HCT116 (cell line): ENCODE measurements around the gene IYD. TPM values are rescaled to one million over a fixed set of nuclear protein-coding genes. Genes with fewer than 3 reads are reported as not detected.

Source experiments
- ATAC-seq: fragments of 200-7000 bp; cut with Tn5 transposase; 2 replicates; pipeline ENCODE4 v1.9.1; 2020; ENCODE audit warnings: mild to moderate bottlenecking, moderate library complexity
- BruUV-seq: library from RNA; stranded (reverse); fragments of 400-500 nt; replicated peaks from 2 replicates; lab custom pipeline; 2021; lab: Mats Ljungman, UMichigan
- CTCF ChIA-PET: fragments of 300-600 bp; sonication (Branson Sonifier 250); formaldehyde crosslinking; loops from one replicate; lab custom pipeline; 2021; ENCODE audit warnings: antibody characterized with exemption; lab: Charles Lee
- POLR2A ChIA-PET: fragments of 300-600, 350-600 bp; sonication (Branson Sonifier 250); formaldehyde crosslinking; loops from one replicate; lab custom pipeline; 2021; ENCODE audit warnings: antibody characterized with exemption; lab: Charles Lee
- RAD21 ChIA-PET, 2 experiments: fragments of 300-600 bp; sonication (Branson Sonifier 250); formaldehyde crosslinking; loops; one replicate each; lab custom pipeline; 2023; ENCODE audit warnings: low total read pairs in 2 of 2; ENCODE audit not compliant: uncharacterized antibody in 2 of 2, unreplicated experiment in 2 of 2, low non-redundant PET in 1 of 2; lab: Charles Lee
- DNase-seq: peaks from one replicate; pipeline ENCODE4 v3.0.0-alpha.2; 2010; ENCODE audit warnings: low read depth, low spot score
- H2AFZ ChIP-seq: fragments of 200-600 bp; shearing (Covaris generic), sonication (generic); 2 replicates; pipeline ENCODE4 v1.6.1; 2017; ENCODE audit warnings: low read depth, mixed run types, mixed read lengths, antibody characterized with exemption, low read length; ENCODE audit not compliant: poor library complexity, severe bottlenecking
- H3K27ac ChIP-seq: 2 replicates; pipeline ENCODE4 v1.5.1; 2012; ENCODE audit warnings: low read depth, low read length
- H3K27me3 ChIP-seq: fragments of 200-600 bp; sonication (generic); 2 replicates; pipeline ENCODE4 v1.6.1; 2016; ENCODE audit warnings: mixed run types, low read length, mixed read lengths; ENCODE audit not compliant: insufficient read depth
- H3K36me3 ChIP-seq, 2 experiments: fragments of 200-500 bp in 1 of 2; fragments of 200-600 bp in 1 of 2; sonication (Bioruptor generic) in 1 of 2; sonication (generic) in 1 of 2; 2 replicates each; pipeline versions ENCODE4 v1.5.1 to v1.6.1; 2014 to 2016; ENCODE audit warnings: low read length in 2 of 2, inconsistent platforms in 1 of 2, mixed read lengths in 1 of 2, mixed run types in 1 of 2; ENCODE audit not compliant: insufficient read depth in 2 of 2, control insufficient read depth in 1 of 2
- H3K4me1 ChIP-seq, 2 experiments: fragments of 200-600 bp in 1 of 2; sonication (generic) in 1 of 2; 2 replicates each; pipeline versions ENCODE4 v1.5.1 to v1.6.1; 2012 to 2017; ENCODE audit warnings: low read length in 2 of 2, inconsistent platforms in 1 of 2, mild to moderate bottlenecking in 1 of 2, mixed read lengths in 1 of 2, mixed run types in 1 of 2, moderate library complexity in 1 of 2; ENCODE audit not compliant: insufficient read depth in 2 of 2, control insufficient read depth in 1 of 2
- H3K4me2 ChIP-seq: fragments of 200-600 bp; sonication (generic); 2 replicates; pipeline ENCODE4 v1.6.1; 2017; ENCODE audit warnings: mixed run types, low read length, mixed read lengths
- H3K4me3 ChIP-seq, 2 experiments: fragments of 200-600 bp in 1 of 2; sonication (generic) in 1 of 2; replicated peaks in 1 of 2; 2 replicates each; pipeline ENCODE4 v1.5.1; 2011 to 2016; ENCODE audit warnings: low read length in 2 of 2, control low read depth in 1 of 2, low read depth in 1 of 2, mild to moderate bottlenecking in 1 of 2, mixed read lengths in 1 of 2, mixed run types in 1 of 2
- H3K79me2 ChIP-seq: fragments of 200-600 bp; sonication (generic); 2 replicates; pipeline ENCODE4 v1.6.1; 2017; ENCODE audit warnings: mild to moderate bottlenecking, mixed run types, low read length, moderate library complexity, mixed read lengths; ENCODE audit not compliant: insufficient read depth
- H3K9ac ChIP-seq: fragments of 200-600 bp; sonication (generic); 2 replicates; pipeline ENCODE4 v1.6.1; 2016; ENCODE audit warnings: low read length, mixed read lengths
- H3K9me2 ChIP-seq: fragments of 200-600 bp; sonication (generic), shearing (Covaris generic); 2 replicates; pipeline ENCODE4 v1.6.1; 2017; ENCODE audit warnings: mixed run types, mild to moderate bottlenecking, moderate library complexity; ENCODE audit not compliant: insufficient read depth
- H3K9me3 ChIP-seq, 2 experiments: fragments of 200-500 bp in 1 of 2; fragments of 200-600 bp in 1 of 2; sonication (Bioruptor generic) in 1 of 2; sonication (generic) in 1 of 2; 2 replicates each; pipeline ENCODE4 v1.6.1; 2014 to 2017; ENCODE audit warnings: low read length in 2 of 2, mixed read lengths in 2 of 2, inconsistent platforms in 1 of 2, low read depth in 1 of 2, mild to moderate bottlenecking in 1 of 2, mixed run types in 1 of 2, moderate library complexity in 1 of 2; ENCODE audit not compliant: control insufficient read depth in 1 of 2, insufficient read depth in 1 of 2
- H4K20me1 ChIP-seq: fragments of 200-600 bp; sonication (generic), shearing (Covaris generic); 2 replicates; pipeline ENCODE4 v1.6.1; 2017; ENCODE audit warnings: mixed run types, mild to moderate bottlenecking, moderate library complexity; ENCODE audit not compliant: insufficient read depth
- CBX3 ChIP-seq: IDR thresholded peaks from 2 replicates; pipeline ENCODE4 v1.6.1; 2012; ENCODE audit warnings: low read depth
- EZH2 ChIP-seq: fragments of 200-600 bp; sonication (generic); IDR thresholded peaks from 2 replicates; pipeline ENCODE4 v1.6.1; 2017; ENCODE audit warnings: antibody characterized with exemption, mixed run types
- FOSL1 ChIP-seq: IDR thresholded peaks from 2 replicates; pipeline ENCODE4 v1.6.1; 2012; ENCODE audit warnings: low read depth
- JUND ChIP-seq: IDR thresholded peaks from 2 replicates; pipeline ENCODE4 v1.6.1; 2012
- POLR2A ChIP-seq: IDR thresholded peaks from 2 replicates; pipeline ENCODE4 v1.7.0; 2011; ENCODE audit warnings: borderline replicate concordance; ENCODE audit not compliant: insufficient read depth, insufficient read length; ENCODE audit errors: extremely low read depth
- POLR2AphosphoS5 ChIP-seq: IDR thresholded peaks from 2 replicates; pipeline ENCODE4 v1.6.1; 2011; ENCODE audit warnings: mild to moderate bottlenecking, low read depth, low read length, moderate library complexity
- SIN3A ChIP-seq: IDR thresholded peaks from 2 replicates; pipeline ENCODE4 v1.6.1; 2012; ENCODE audit warnings: low read depth
- SP1 ChIP-seq: IDR thresholded peaks from 2 replicates; pipeline ENCODE4 v1.6.1; 2012; ENCODE audit warnings: low read depth
- SRF ChIP-seq: IDR thresholded peaks from 2 replicates; pipeline ENCODE4 v1.6.1; 2012; ENCODE audit warnings: low read depth
- TCF7L2 ChIP-seq: IDR thresholded peaks from 2 replicates; pipeline ENCODE4 v1.7.0; 2011; ENCODE audit warnings: borderline replicate concordance, inconsistent platforms; ENCODE audit not compliant: insufficient read depth, insufficient read length; ENCODE audit errors: extremely low read depth
- YY1 ChIP-seq: IDR thresholded peaks from 2 replicates; pipeline ENCODE4 v1.6.1; 2011; ENCODE audit warnings: low read length, low read depth, moderate library complexity, mild to moderate bottlenecking; ENCODE audit not compliant: insufficient replicate concordance; ENCODE audit errors: extremely low read depth
- ZNF274 ChIP-seq: fragments of 200-500 bp; sonication (Bioruptor generic); IDR thresholded peaks from 2 replicates; pipeline ENCODE4 v1.6.1; 2014; ENCODE audit warnings: mild to moderate bottlenecking, low read depth, low read length, inconsistent platforms
- intact Hi-C: fragments of 100-400 bp; cut with micrococcal nuclease; formaldehyde crosslinking; loops from 2 replicates; pipeline ENCODE4 v1.10.0; 2022
- total RNA-seq: library from RNA; stranded (reverse); gene quantifications from one replicate; pipeline ENCODE4 v1.2.1, GENCODE V29; 2021; ENCODE audit not compliant: unreplicated experiment
- TF ChIP-seq, protein P1 (sequence below): IDR thresholded peaks from 2 replicates; pipeline ENCODE4 v1.6.1; 2012; ENCODE audit warnings: low read depth
- TF ChIP-seq, protein P2 (sequence below): IDR thresholded peaks from 2 replicates; pipeline ENCODE4 v1.6.1; 2012
- TF ChIP-seq, protein P3 (sequence below): IDR thresholded peaks from 2 replicates; pipeline ENCODE4 v1.6.1; 2012

The IYD gene
- total RNA-seq, 1 experiment from 2014 or later = not detected

DNA sequence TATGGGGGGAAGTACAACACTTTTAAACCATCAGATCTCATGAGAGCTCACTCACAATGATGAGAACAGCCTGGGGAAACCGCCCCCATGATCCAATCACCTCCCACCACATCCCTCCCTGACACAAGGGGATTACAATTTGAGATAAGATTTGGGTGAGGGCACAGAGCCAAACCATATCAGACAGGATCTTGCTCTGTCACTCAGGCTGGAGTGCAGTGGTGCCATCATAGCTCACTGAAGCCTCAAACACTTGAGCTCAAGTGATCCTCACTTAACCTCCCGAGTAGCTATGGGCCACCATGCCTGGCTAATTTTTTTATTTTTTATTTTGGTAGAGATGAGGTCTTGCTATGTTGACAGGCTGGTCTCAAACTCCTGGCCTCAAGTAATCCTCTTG is 5.1 kb upstream of the IYD start (continued):
- TF ChIP-seq, protein P1, sequence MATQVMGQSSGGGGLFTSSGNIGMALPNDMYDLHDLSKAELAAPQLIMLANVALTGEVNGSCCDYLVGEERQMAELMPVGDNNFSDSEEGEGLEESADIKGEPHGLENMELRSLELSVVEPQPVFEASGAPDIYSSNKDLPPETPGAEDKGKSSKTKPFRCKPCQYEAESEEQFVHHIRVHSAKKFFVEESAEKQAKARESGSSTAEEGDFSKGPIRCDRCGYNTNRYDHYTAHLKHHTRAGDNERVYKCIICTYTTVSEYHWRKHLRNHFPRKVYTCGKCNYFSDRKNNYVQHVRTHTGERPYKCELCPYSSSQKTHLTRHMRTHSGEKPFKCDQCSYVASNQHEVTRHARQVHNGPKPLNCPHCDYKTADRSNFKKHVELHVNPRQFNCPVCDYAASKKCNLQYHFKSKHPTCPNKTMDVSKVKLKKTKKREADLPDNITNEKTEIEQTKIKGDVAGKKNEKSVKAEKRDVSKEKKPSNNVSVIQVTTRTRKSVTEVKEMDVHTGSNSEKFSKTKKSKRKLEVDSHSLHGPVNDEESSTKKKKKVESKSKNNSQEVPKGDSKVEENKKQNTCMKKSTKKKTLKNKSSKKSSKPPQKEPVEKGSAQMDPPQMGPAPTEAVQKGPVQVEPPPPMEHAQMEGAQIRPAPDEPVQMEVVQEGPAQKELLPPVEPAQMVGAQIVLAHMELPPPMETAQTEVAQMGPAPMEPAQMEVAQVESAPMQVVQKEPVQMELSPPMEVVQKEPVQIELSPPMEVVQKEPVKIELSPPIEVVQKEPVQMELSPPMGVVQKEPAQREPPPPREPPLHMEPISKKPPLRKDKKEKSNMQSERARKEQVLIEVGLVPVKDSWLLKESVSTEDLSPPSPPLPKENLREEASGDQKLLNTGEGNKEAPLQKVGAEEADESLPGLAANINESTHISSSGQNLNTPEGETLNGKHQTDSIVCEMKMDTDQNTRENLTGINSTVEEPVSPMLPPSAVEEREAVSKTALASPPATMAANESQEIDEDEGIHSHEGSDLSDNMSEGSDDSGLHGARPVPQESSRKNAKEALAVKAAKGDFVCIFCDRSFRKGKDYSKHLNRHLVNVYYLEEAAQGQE = no peak

DNA sequence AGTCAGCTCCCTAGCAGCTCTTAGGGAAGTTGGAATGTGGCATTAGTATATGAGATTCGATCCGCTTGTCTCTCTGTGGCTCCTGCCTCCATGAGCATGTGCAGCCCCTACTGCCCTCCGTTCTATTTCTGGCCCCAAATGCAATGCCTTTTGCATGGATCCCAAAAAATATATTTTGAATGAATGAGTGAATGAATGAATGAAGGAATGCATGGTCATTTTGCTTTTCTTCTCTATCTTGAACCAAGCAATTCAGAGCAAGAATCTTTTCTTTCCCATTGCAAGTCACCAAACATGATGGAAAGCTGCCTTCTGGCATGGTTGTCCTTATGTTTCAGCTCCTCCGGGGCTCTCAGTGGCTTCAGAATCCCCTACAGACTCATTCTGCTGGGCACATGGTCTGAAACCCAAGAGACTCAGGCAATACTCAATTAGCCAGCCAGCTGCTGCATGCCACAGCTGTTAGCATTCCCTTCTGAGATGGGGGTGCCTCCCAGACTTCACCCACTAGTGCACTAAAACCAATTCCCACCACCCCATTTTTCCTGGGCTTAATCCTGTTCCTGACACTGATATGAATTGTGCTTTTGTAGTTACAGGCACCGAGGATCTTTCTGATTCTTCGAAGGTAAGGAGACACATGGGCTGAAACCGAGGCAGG is 2.6 kb upstream of the IYD start:
- POLR2A ChIA-PET = no interaction called here
- H3K27me3 ChIP-seq = no peaks in the 10 kb centered on the region
- RAD21 ChIA-PET = no interaction called here
- H3K9me3 ChIP-seq = no peaks in the 10 kb centered on the region
- H3K9me2 ChIP-seq = no peaks in the 10 kb centered on the region
- no peak overlapping the region for H3K4me3 ChIP-seq
- BruUV-seq = no TSS peak
- H3K27ac ChIP-seq = no peak overlapping the region
- intact Hi-C loops = no loop called here
- H3K79me2 ChIP-seq = no peaks in the 10 kb centered on the region
- H3K36me3 ChIP-seq = no peaks in the 10 kb centered on the region
- no peak overlapping the region for H2AFZ ChIP-seq
- CTCF ChIA-PET = interaction anchor here (2.0 kb wide), 1 partner anchor 285 kb away, joined by 5 read pairs; no protein-coding TSS in a partner anchor
- H3K4me2 ChIP-seq = no peak overlapping the region
- no peaks in the 10 kb centered on the region for H4K20me1 ChIP-seq
- H3K9ac ChIP-seq = no peak overlapping the region
- no peaks in the 10 kb centered on the region for H3K4me1 ChIP-seq
- no peak for ATAC-seq
- no peak for DNase-seq
- TF ChIP-seq POLR2A = no peak
- no peak for TF ChIP-seq TCF7L2
- TF ChIP-seq YY1 = no peak
- no peak for TF ChIP-seq EZH2
- TF ChIP-seq, protein P2, sequence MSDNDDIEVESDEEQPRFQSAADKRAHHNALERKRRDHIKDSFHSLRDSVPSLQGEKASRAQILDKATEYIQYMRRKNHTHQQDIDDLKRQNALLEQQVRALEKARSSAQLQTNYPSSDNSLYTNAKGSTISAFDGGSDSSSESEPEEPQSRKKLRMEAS = no peak
- no peak for TF ChIP-seq JUND
- TF ChIP-seq, protein P1 = no peak
- no peak for TF ChIP-seq ZNF274
- no peak for TF ChIP-seq FOSL1
- no peak for TF ChIP-seq SP1
- no peak for TF ChIP-seq POLR2AphosphoS5
- no peak for TF ChIP-seq SRF
- TF ChIP-seq SIN3A = no peak
- no peak for TF ChIP-seq CBX3
- TF ChIP-seq, protein P3, sequence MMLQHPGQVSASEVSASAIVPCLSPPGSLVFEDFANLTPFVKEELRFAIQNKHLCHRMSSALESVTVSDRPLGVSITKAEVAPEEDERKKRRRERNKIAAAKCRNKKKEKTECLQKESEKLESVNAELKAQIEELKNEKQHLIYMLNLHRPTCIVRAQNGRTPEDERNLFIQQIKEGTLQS = no peak
